IMR-90 (cell line): Measurements from ENCODE around the gene DRD5. TPM values are rescaled to one million over a fixed set of nuclear protein-coding genes. Genes with fewer than 3 reads are reported as not detected.

ENCODE experiments used
- ATAC-seq: fragments of 200-7000 bp; cut with Tn5 transposase; 2 replicates; pipeline ENCODE4 v1.9.1; 2020; ENCODE audit warnings: low read depth, mild to moderate bottlenecking, moderate library complexity
- BruUV-seq: library from RNA; stranded (reverse); fragments of 400-500 nt; replicated peaks from 2 replicates; lab custom pipeline; 2021; lab: Mats Ljungman, UMichigan
- CTCF ChIA-PET: fragments of 300-600 bp; formaldehyde crosslinking; extraction: SDS; loops from one replicate; lab custom pipeline; 2021; ENCODE audit warnings: antibody characterized with exemption; lab: Yijun Ruan, JAX
- POLR2A ChIA-PET: fragments of 300-600 bp; sonication (Branson Sonifier 250); formaldehyde crosslinking; loops from one replicate; lab custom pipeline; 2022; ENCODE audit warnings: antibody characterized with exemption; ENCODE audit not compliant: unreplicated experiment; lab: Charles Lee
- DNase-seq: peaks from one replicate; pipeline ENCODE4 v3.0.0; 2013
- H2AFZ ChIP-seq: replicated peaks from 2 replicates; pipeline ENCODE3; 2013; ENCODE audit warnings: low read length, mild to moderate bottlenecking; ENCODE audit not compliant: poor library complexity
- H2AK5ac ChIP-seq: 2 replicates; pipeline ENCODE4 v1.6.1; 2013; ENCODE audit warnings: low read depth, low read length, inconsistent platforms
- H2AK9ac ChIP-seq: replicated peaks from 2 replicates; pipeline ENCODE3; 2013; ENCODE audit warnings: mild to moderate bottlenecking, low read depth, low read length, moderate library complexity; ENCODE audit not compliant: poor library complexity
- H2BK120ac ChIP-seq: 2 replicates; pipeline ENCODE4 v1.6.1; 2013; ENCODE audit warnings: low read depth, low read length, inconsistent platforms
- H2BK15ac ChIP-seq: 3 replicates; pipeline ENCODE4 v1.6.1; 2013; ENCODE audit warnings: low read depth, low read length, inconsistent platforms
- H2BK20ac ChIP-seq: 2 replicates; pipeline ENCODE4 v1.6.1; 2013; ENCODE audit warnings: low read depth, mild to moderate bottlenecking, inconsistent platforms, low read length, moderate library complexity
- H2BK5ac ChIP-seq: 2 replicates; pipeline ENCODE4 v1.6.1; 2013; ENCODE audit warnings: mild to moderate bottlenecking, low read depth, low read length, inconsistent platforms; ENCODE audit not compliant: poor library complexity, severe bottlenecking
- H3K14ac ChIP-seq: replicated peaks from 2 replicates; pipeline ENCODE4 v1.6.1; 2013; ENCODE audit warnings: low read depth, low read length, inconsistent platforms
- H3K18ac ChIP-seq: 2 replicates; pipeline ENCODE4 v1.6.1; 2013; ENCODE audit warnings: low read depth, low read length, control low read depth
- H3K23ac ChIP-seq: 2 replicates; pipeline ENCODE4 v1.6.1; 2013; ENCODE audit warnings: low read depth, low read length, inconsistent platforms
- H3K27ac ChIP-seq: 2 replicates; pipeline ENCODE4 v1.5.1; 2013; ENCODE audit warnings: mild to moderate bottlenecking, control low read depth, low read length; ENCODE audit not compliant: insufficient read depth
- H3K27me3 ChIP-seq: 2 replicates; pipeline ENCODE4 v1.6.1; 2013; ENCODE audit warnings: low read length; ENCODE audit not compliant: control insufficient read depth, insufficient read depth
- H3K36me3 ChIP-seq: 2 replicates; pipeline ENCODE4 v1.6.1; 2013; ENCODE audit warnings: low read length, mixed read lengths; ENCODE audit not compliant: control insufficient read depth, insufficient read depth
- H3K4ac ChIP-seq: 2 replicates; pipeline ENCODE4 v1.6.1; 2013; ENCODE audit warnings: low read depth, low read length, inconsistent platforms
- H3K4me1 ChIP-seq: 2 replicates; pipeline ENCODE4 v1.6.1; 2013; ENCODE audit warnings: low read length, mixed read lengths; ENCODE audit not compliant: control insufficient read depth, insufficient read depth
- H3K4me2 ChIP-seq: 2 replicates; pipeline ENCODE4 v1.6.1; 2013; ENCODE audit warnings: low read depth, mild to moderate bottlenecking, control low read depth, low read length, moderate library complexity
- H3K4me3 ChIP-seq: 2 replicates; pipeline ENCODE4 v1.5.1; 2013; ENCODE audit warnings: low read depth, mild to moderate bottlenecking, control low read depth, low read length, moderate library complexity; ENCODE audit not compliant: insufficient read depth
- H3K56ac ChIP-seq: 2 replicates; pipeline ENCODE4 v1.6.1; 2013; ENCODE audit warnings: low read length, inconsistent platforms; ENCODE audit not compliant: insufficient read depth; ENCODE audit errors: extremely low read depth
- H3K79me1 ChIP-seq, 2 experiments: 2 replicates each; pipeline ENCODE4 v1.6.1; 2013; ENCODE audit warnings: low read length in 2 of 2, inconsistent platforms in 1 of 2, low read depth in 1 of 2
- H3K9ac ChIP-seq: 2 replicates; pipeline ENCODE4 v1.6.1; 2013; ENCODE audit warnings: low read depth, low read length, control low read depth
- H3K9me1 ChIP-seq: 2 replicates; pipeline ENCODE4 v1.6.1; 2013; ENCODE audit warnings: low read length, inconsistent platforms; ENCODE audit not compliant: insufficient read depth
- H3K9me3 ChIP-seq: 2 replicates; pipeline ENCODE4 v1.6.1; 2013; ENCODE audit warnings: low read length; ENCODE audit not compliant: control insufficient read depth, insufficient read depth
- H4K20me1 ChIP-seq: 2 replicates; pipeline ENCODE4 v1.6.1; 2013; ENCODE audit warnings: low read length, inconsistent platforms; ENCODE audit not compliant: insufficient read depth
- H4K5ac ChIP-seq: 2 replicates; pipeline ENCODE4 v1.6.1; 2013; ENCODE audit warnings: mild to moderate bottlenecking, low read depth, low read length, control low read depth
- H4K8ac ChIP-seq, 2 experiments: 2 replicates each; pipeline ENCODE4 v1.6.1; 2013; ENCODE audit warnings: low read depth in 2 of 2, low read length in 2 of 2, control low read depth in 1 of 2, inconsistent platforms in 1 of 2
- H4K91ac ChIP-seq: 2 replicates; pipeline ENCODE4 v1.6.1; 2013; ENCODE audit warnings: low read depth, low read length, inconsistent platforms; ENCODE audit not compliant: insufficient read depth
- BHLHE40 ChIP-seq: fragments of 150-350 bp; IDR thresholded peaks from 2 replicates; pipeline ENCODE4 v1.6.1; 2016; ENCODE audit warnings: mild to moderate bottlenecking, low read depth, low read length
- CEBPB ChIP-seq: IDR thresholded peaks from 2 replicates; pipeline ENCODE4 v1.6.1; 2012; ENCODE audit warnings: low read depth, low read length, improper control_type of control experiment
- CHD1 ChIP-seq: IDR thresholded peaks from 2 replicates; pipeline ENCODE4 v1.6.1; 2012; ENCODE audit warnings: low read depth, low read length, improper control_type of control experiment
- FOS ChIP-seq: fragments of 150-350 bp; IDR thresholded peaks from 2 replicates; pipeline ENCODE4 v1.6.1; 2016; ENCODE audit warnings: low read depth, low read length
- MAFK ChIP-seq: IDR thresholded peaks from 2 replicates; pipeline ENCODE4 v1.6.1; 2012; ENCODE audit warnings: low read depth, low read length, improper control_type of control experiment
- MAZ ChIP-seq: IDR thresholded peaks from 2 replicates; pipeline ENCODE4 v1.6.1; 2012; ENCODE audit warnings: low read depth, mild to moderate bottlenecking, low read length, improper control_type of control experiment, moderate library complexity, borderline replicate concordance
- MXI1 ChIP-seq: IDR thresholded peaks from 2 replicates; pipeline ENCODE4 v1.6.1; 2012; ENCODE audit warnings: low read depth, mild to moderate bottlenecking, low read length, moderate library complexity, borderline replicate concordance
- NFE2L2 ChIP-seq: fragments of 150-350 bp; IDR thresholded peaks from 2 replicates; pipeline ENCODE4 v1.6.1; 2016; ENCODE audit warnings: low read depth, mild to moderate bottlenecking, low read length
- POLR2A ChIP-seq: IDR thresholded peaks from 2 replicates; pipeline ENCODE4 v1.6.1; 2012; ENCODE audit warnings: mild to moderate bottlenecking, low read depth, low read length
- RAD21 ChIP-seq: IDR thresholded peaks from 2 replicates; pipeline ENCODE4 v1.6.1; 2012; ENCODE audit warnings: low read length, improper control_type of control experiment
- RCOR1 ChIP-seq: IDR thresholded peaks from 2 replicates; pipeline ENCODE4 v1.6.1; 2012; ENCODE audit warnings: mild to moderate bottlenecking, low read length, improper control_type of control experiment; ENCODE audit not compliant: insufficient replicate concordance
- RFX5 ChIP-seq: IDR thresholded peaks from 2 replicates; pipeline ENCODE4 v1.8.0; 2012; ENCODE audit warnings: low read depth, mild to moderate bottlenecking, low read length, moderate library complexity
- SMC3 ChIP-seq: fragments of 150-350 bp; IDR thresholded peaks from 2 replicates; pipeline ENCODE4 v1.6.1; 2016; ENCODE audit warnings: low read depth, mild to moderate bottlenecking, antibody characterized with exemption, low read length, moderate library complexity
- WGBS, 2 experiments: methylation state at CpG; one replicate each; pipeline versions ENCODE4 v1.1.5 to v1.1.7; 2013; ENCODE audit warnings: missing lambda C conversion rate in 2 of 2; ENCODE audit not compliant: insufficient read length in 1 of 2; ENCODE audit errors: extremely low coverage in 2 of 2; 5-methylcytosine and 5-hydroxymethylcytosine counted together
- dilution Hi-C: fragments of 300-500 bp; cut with HindIII; formaldehyde crosslinking; loops from one replicate; pipeline ENCODE4 v1.14.3; 2018; ENCODE audit warnings: low sequenced_read_pairs; ENCODE audit not compliant: unreplicated experiment
- in situ Hi-C: fragments of 300-500 bp; cut with MboI; formaldehyde crosslinking; loops from 3 replicates; pipeline ENCODE4 v1.14.3; 2019; ENCODE audit warnings: low sequenced_read_pairs, inconsistent platforms, mixed read lengths
- intact Hi-C: fragments of 100-400 bp; cut with micrococcal nuclease; formaldehyde crosslinking; loops from 2 replicates; pipeline ENCODE4 v1.10.0; 2022
- polyA plus RNA-seq, 3 experiments: library from polyadenylated mRNA; depleted of rRNA; stranded (reverse); fragments of >200 nt; gene quantifications; 2 replicates each; pipeline ENCODE4 v1.2.3, GENCODE V29; 2012; ENCODE audit warnings: low replicate concordance in 1 of 3
- total RNA-seq: library from RNA; depleted of rRNA; stranded (reverse); fragments of >200 nt; gene quantifications from 2 replicates; pipeline ENCODE4 v1.2.3, GENCODE V29; 2012
- TF ChIP-seq, protein P1 (sequence below): conservative IDR thresholded peaks from 2 replicates; pipeline ENCODE4 v1.5.1; 2012; ENCODE audit warnings: mild to moderate bottlenecking, low read depth, low read length, improper control_type of control experiment
- TF ChIP-seq, protein P2 (sequence below): fragments of 150-350 bp; IDR thresholded peaks from 2 replicates; pipeline ENCODE4 v1.6.1; 2017; ENCODE audit warnings: mild to moderate bottlenecking, antibody characterized with exemption, low read length, low read depth
- TF ChIP-seq, protein P3 (sequence below): fragments of 150-350 bp; IDR thresholded peaks from 2 replicates; pipeline ENCODE4 v1.6.1; 2016; ENCODE audit warnings: low read depth, mild to moderate bottlenecking, low read length, moderate library complexity, borderline replicate concordance

The DRD5 gene
- total and polyA plus RNA-seq, 2 of the 4 experiments (the other 2 are of a cell fraction), result not detected

DNA sequence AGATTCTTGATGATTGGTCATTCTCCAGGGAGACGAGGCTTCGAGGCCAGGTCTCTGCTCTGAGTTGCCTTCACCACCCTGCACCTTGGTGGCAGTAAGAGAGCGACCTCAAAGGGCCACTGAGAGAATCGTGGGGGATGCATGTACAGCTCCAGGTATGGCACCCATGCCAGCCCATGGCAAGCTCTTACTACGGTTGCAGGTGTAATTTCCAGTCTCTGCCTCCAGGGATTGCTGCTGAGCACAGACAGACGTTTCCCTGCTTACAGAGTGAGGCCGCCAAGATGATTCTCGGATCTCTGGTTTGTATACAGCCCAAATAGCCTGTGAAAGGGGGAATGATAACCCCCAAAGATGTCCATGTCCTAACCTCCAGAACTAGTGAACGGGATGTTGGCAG is 16.3 kb upstream of the DRD5 start:
- Histone ChIP-seq H3K79me1 (no peaks in the 10 kb centered on the region), H3K4me2 (no peak overlapping the region), H3K9me3 (no peaks in the 10 kb centered on the region), H2AK5ac (no peak overlapping the region), H2BK15ac (no peak overlapping the region), H3K14ac (no peak overlapping the region), H3K56ac (no peak overlapping the region), H3K4ac (no peak overlapping the region), H4K5ac (no peak overlapping the region), H4K20me1 (no peaks in the 10 kb centered on the region), H2BK5ac (no peak overlapping the region), H2BK120ac (no peak overlapping the region), H2AFZ (no peak overlapping the region), H3K27ac (no peak overlapping the region), H3K4me1 (no peaks in the 10 kb centered on the region), H2BK20ac (no peak overlapping the region), H3K18ac (no peak overlapping the region), H3K9ac (no peak overlapping the region), H3K36me3 (no peaks in the 10 kb centered on the region), H3K23ac (no peak overlapping the region), H2AK9ac (no peak overlapping the region), H4K8ac (no peak overlapping the region), H3K9me1 (no peaks in the 10 kb centered on the region), H3K4me3 (no peak overlapping the region), H4K91ac (no peak overlapping the region), H3K27me3 (no peaks in the 10 kb centered on the region)
- intact Hi-C loops, result loop anchor here (10.0 kb wide), 1 partner anchor 130 kb away; no protein-coding TSS in a partner anchor
- ATAC-seq (no peak), DNase-seq (peak; percentile 4)
- ChIA-PET CTCF (interaction anchor here (0.7 kb wide), 1 partner anchor 539 kb away, joined by 3 read pairs; no protein-coding TSS in a partner anchor), POLR2A (no interaction called here)
- TF ChIP-seq MAZ, result no peak
- no peak for TF ChIP-seq CEBPB
- no peak for TF ChIP-seq RCOR1
- TF ChIP-seq MAFK, result no peak
- TF ChIP-seq, protein P1, sequence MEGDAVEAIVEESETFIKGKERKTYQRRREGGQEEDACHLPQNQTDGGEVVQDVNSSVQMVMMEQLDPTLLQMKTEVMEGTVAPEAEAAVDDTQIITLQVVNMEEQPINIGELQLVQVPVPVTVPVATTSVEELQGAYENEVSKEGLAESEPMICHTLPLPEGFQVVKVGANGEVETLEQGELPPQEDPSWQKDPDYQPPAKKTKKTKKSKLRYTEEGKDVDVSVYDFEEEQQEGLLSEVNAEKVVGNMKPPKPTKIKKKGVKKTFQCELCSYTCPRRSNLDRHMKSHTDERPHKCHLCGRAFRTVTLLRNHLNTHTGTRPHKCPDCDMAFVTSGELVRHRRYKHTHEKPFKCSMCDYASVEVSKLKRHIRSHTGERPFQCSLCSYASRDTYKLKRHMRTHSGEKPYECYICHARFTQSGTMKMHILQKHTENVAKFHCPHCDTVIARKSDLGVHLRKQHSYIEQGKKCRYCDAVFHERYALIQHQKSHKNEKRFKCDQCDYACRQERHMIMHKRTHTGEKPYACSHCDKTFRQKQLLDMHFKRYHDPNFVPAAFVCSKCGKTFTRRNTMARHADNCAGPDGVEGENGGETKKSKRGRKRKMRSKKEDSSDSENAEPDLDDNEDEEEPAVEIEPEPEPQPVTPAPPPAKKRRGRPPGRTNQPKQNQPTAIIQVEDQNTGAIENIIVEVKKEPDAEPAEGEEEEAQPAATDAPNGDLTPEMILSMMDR, result peak; percentile 18; the same call in 1 of the 2 replicates
- no peak for TF ChIP-seq SMC3
- no peak for TF ChIP-seq FOS
- TF ChIP-seq MXI1, result no peak
- no peak for TF ChIP-seq RFX5
- TF ChIP-seq POLR2A, result no peak
- TF ChIP-seq, protein P2, sequence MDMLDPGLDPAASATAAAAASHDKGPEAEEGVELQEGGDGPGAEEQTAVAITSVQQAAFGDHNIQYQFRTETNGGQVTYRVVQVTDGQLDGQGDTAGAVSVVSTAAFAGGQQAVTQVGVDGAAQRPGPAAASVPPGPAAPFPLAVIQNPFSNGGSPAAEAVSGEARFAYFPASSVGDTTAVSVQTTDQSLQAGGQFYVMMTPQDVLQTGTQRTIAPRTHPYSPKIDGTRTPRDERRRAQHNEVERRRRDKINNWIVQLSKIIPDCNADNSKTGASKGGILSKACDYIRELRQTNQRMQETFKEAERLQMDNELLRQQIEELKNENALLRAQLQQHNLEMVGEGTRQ, result no peak
- TF ChIP-seq, protein P3, sequence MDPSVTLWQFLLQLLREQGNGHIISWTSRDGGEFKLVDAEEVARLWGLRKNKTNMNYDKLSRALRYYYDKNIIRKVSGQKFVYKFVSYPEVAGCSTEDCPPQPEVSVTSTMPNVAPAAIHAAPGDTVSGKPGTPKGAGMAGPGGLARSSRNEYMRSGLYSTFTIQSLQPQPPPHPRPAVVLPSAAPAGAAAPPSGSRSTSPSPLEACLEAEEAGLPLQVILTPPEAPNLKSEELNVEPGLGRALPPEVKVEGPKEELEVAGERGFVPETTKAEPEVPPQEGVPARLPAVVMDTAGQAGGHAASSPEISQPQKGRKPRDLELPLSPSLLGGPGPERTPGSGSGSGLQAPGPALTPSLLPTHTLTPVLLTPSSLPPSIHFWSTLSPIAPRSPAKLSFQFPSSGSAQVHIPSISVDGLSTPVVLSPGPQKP, result no peak
- TF ChIP-seq NFE2L2, result no peak
- no peak for TF ChIP-seq CHD1
- no peak for TF ChIP-seq BHLHE40
- 0 out of 2 replicates have a peak, but pooled peaks have one; percentile 13 for TF ChIP-seq RAD21
- dilution Hi-C loops, result no loop called here
- BruUV-seq, result no TSS peak
- WGBS, 2 experiments, result no CpG with 5 or more reads among the region's 9 CpGs
- in situ Hi-C loops, result no loop called here
